Iris pigment epithelial cell (primary cell): ENCODE results near the gene TRPV4.
A peak's percentile ranks its signal among the peaks of the same experiment; 100 is the strongest.

Experiments used
- DNase-seq: peaks from one replicate; pipeline ENCODE4 v3.0.0-alpha.2; 2011; ENCODE audit warnings: low read depth

TRPV4 gene

GRCh38 chr12:109827566-109828550 lies 5.3 kb downstream of the TRPV4 start:
- DNase-seq: peak; percentile 66

GRCh38 chr12:109827080-109827479 lies 6.1 kb downstream of the TRPV4 start:
- DNase-seq: no peak

- DNase-seq: no peak
Observed at GRCh38 chr12:109824731-109825130, 8.5 kb downstream of the TRPV4 start.

- peak; percentile 11 for DNase-seq
Observed at GRCh38 chr12:109822951-109823411, 10.2 kb downstream of the TRPV4 start.

GRCh38 chr12:109822416-109822815 lies 10.8 kb downstream of the TRPV4 start:
- no peak for DNase-seq

- DNase-seq: no peak
Observed at GRCh38 chr12:109821968-109822367, 11.2 kb downstream of the TRPV4 start.

- no peak for DNase-seq
Observed at GRCh38 chr12:109820816-109821381, 12.3 kb downstream of the TRPV4 start.

- DNase-seq: peak; percentile 28
Observed at GRCh38 chr12:109818905-109819500, 14.2 kb downstream of the TRPV4 start.

- no peak for DNase-seq
Observed at GRCh38 chr12:109818253-109818652, 14.9 kb downstream of the TRPV4 start.

GRCh38 chr12:109817627-109818231 lies 15.5 kb downstream of the TRPV4 start:
- DNase-seq: no peak

- DNase-seq: no peak
Observed at GRCh38 chr12:109816870-109817269, 16.3 kb downstream of the TRPV4 start.

GRCh38 chr12:109815757-109816617 lies 17.2 kb downstream of the TRPV4 start:
- DNase-seq: no peak

- DNase-seq: no peak
Observed at GRCh38 chr12:109815225-109815624, 18.0 kb downstream of the TRPV4 start.

GRCh38 chr12:109814600-109815150 lies 18.5 kb downstream of the TRPV4 start:
- DNase-seq: no peak

- DNase-seq: no peak
Observed at GRCh38 chr12:109813810-109814416, 19.3 kb downstream of the TRPV4 start.

- DNase-seq: no peak
Observed at GRCh38 chr12:109811624-109811995, 21.6 kb downstream of the TRPV4 start.

GRCh38 chr12:109810954-109811623 lies 22.1 kb downstream of the TRPV4 start:
- no peak for DNase-seq

- no peak for DNase-seq
Observed at GRCh38 chr12:109808876-109809646, 24.1 kb downstream of the TRPV4 start.

GRCh38 chr12:109807954-109808643 lies 25.1 kb downstream of the TRPV4 start:
- DNase-seq: no peak
